Esophagus squamous epithelium (tissue), 4 donors: Measurements from ENCODE around the gene GALNT10.

Source experiments
- CTCF ChIP-seq, 6 experiments: fragments of 450-650 bp in 4 of 6; fragments of 200-600 bp in 2 of 6; sonication (generic) in 2 of 6; IDR thresholded peaks; one replicate each; pipeline ENCODE4 v1.5.1; 2016 to 2019; ENCODE audit warnings: antibody characterized with exemption in 6 of 6, mild to moderate bottlenecking in 4 of 6, moderate library complexity in 4 of 6
- POLR2A ChIP-seq, 4 donors: fragments of 450-650 bp; IDR thresholded peaks; one replicate each; pipeline ENCODE4 v1.6.1; 2017; ENCODE audit warnings: antibody characterized with exemption in 4 of 4, mild to moderate bottlenecking in 4 of 4, moderate library complexity in 3 of 4

GRCh38 chr5:154190595-154191304, at the start of gene GALNT10:
- TF ChIP-seq CTCF (IDR thresholded peaks at IDR 0.05) = no peak
- peak in 2 of 4 donors; percentile 21 to 28 for TF ChIP-seq POLR2A (IDR thresholded peaks at IDR 0.05)
